ENCODE measurements around the gene TMBIM6.
A peak's percentile ranks its signal among the peaks of the same experiment; 100 is the strongest.
"Not testable (repeated sequence)": the region's sequence is repeated elsewhere in the genome, so short reads cannot be mapped to it uniquely, and the experiment has no call there.

TMBIM6 gene, protein sequence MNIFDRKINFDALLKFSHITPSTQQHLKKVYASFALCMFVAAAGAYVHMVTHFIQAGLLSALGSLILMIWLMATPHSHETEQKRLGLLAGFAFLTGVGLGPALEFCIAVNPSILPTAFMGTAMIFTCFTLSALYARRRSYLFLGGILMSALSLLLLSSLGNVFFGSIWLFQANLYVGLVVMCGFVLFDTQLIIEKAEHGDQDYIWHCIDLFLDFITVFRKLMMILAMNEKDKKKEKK

DNA sequence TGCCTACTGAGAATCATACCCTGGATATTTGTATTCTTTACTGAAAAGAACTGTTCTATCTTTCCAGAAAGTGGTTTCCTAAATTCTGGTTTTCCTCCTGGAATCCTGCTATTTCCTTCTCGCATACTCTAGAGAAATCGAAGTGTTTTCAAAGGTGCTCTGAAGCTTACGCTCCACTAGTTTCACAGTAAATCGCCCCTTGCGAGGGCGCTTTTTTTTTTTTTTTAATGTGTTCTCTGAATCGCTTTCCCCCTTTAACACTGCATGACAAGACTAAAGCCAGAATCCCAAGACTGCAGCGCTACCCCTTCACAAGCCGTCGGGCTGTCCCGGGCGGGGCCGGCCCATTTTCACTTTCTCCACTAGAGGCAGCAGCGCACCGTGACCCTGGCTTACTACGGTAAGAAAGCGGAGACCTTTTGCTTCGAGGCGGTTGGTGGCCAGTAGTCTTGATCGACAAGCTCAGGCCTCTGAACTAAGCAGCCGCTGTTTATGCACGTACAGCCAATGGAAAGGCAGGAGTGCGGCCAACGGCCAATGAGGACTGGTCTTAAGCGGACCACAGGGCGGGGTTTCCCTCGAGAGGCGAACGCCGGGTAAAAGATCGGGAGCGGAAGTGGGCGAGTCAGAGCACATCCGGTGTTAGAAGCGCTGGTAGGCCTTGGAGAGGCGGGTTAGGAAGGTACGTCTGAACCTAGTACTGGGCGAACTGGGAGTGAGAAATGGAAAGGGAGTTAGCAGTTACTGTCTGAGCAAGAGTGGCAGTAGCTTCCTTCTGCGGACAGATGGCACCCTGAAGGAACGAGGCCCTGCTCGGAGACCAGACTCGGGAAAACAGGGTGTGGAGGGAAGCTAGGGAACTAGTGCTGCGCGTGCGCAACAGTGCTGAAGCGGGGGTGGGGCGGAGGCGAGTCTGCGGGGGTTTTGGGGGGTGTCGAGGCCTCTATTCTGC lies at the start of gene TMBIM6:
Gene TMBIM6 (plus strand): TSS at position 628 of the 952 bp plus-strand sequence. CDS start 10,937 bp downstream, outside the sequence.
- peak within 1 kb of the TSS; percentile 87 for H3K4me3 ChIP-seq (ENCODE audit: low read depth, low read length)
- peak; percentile 100 for DNase-seq (ENCODE audit: low read depth)

DNA sequence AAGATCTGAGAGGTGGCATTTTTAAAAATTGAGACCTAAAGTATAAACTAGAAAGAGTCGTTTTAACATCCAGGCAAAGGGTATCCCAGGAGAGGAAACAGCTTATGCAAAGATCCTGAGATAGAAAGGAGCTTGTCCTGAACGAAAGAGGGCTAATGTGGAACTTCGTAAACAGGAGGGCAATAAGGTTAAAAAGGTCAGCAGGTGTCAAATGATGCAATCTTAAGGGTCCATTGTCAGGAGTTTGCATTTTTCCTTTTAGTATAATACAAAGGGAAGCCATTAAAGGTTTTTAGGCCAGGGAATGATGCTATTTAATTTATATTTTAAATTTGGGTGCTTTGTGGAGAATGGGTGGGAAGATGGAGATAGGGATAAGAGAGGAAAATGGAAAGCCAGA lies 48.5 kb upstream of the TMBIM6 start:
- no peak overlapping the region for H3K4me3 ChIP-seq (ENCODE audit: low read depth, low read length)
- no peak for DNase-seq (ENCODE audit: low read depth)

DNA sequence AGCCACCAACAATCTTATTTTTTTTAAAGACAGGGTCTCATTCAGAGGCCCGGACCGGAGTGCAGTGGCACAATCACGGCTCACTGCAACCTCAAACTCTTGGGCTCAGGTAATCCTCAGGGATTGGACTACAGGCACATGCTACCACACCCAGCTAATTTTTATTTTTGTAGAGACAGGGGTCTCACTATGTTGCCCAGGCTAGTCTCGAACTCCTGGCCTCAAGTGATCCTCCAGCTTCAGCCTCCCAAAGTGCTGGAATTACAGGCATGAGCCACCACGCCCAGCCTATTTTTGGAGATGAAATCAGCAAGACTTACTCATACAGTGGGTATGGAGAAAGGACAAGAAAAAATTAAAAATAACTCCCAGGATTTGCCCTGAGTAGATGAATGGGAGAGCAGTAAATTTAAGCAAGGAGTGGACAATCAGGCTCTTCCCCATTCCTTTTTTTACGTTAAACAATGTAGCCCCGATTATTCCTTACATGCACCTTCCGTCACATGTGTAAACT lies 47.4 kb upstream of the TMBIM6 start:
- no peak overlapping the region for H3K4me3 ChIP-seq (ENCODE audit: low read depth, low read length)
- DNase-seq (ENCODE audit: low read depth) = no peak

DNA sequence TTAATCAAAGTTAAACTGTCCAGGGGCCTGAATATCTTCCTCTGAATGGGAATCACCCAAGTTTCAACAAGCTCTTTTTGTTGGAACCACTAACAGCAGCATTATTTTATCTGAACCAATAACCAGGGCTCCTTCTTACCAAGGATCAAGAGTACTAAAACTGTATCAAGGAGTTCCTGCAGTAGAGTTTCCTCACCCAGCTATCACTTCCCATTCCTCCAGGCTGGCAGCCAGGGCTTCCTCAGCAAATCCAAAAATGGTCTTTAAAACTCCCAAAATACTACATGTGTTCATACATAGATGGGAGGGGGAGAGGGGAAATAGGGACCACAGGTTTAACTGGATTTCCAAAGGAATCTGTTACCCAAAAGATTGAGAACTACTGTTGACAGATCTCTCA lies 44.6 kb upstream of the TMBIM6 start:
- DNase-seq (ENCODE audit: low read depth) = no peak
- no peak overlapping the region for H3K4me3 ChIP-seq (ENCODE audit: low read depth, low read length)

DNA sequence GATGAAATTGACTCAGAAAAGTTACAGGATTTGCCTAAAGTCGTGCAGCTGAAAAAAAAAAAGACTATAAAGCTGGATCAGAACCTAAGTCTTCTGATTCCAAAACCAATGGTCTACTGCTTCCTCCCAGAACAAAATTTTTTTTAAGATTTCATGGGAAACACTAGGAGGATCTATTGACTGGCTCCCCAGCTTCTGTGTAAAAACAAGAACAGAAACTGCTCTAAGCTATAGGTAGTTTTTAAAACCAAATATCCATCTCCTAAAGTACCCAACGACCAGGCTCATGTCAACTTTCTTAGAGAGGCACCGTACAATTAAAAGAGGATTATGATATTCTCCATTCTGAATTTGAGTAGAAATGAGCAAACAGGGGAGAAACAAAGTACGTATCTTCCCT lies 43.5 kb upstream of the TMBIM6 start:
- no peak overlapping the region for H3K4me3 ChIP-seq (ENCODE audit: low read depth, low read length)
- no peak for DNase-seq (ENCODE audit: low read depth)

DNA sequence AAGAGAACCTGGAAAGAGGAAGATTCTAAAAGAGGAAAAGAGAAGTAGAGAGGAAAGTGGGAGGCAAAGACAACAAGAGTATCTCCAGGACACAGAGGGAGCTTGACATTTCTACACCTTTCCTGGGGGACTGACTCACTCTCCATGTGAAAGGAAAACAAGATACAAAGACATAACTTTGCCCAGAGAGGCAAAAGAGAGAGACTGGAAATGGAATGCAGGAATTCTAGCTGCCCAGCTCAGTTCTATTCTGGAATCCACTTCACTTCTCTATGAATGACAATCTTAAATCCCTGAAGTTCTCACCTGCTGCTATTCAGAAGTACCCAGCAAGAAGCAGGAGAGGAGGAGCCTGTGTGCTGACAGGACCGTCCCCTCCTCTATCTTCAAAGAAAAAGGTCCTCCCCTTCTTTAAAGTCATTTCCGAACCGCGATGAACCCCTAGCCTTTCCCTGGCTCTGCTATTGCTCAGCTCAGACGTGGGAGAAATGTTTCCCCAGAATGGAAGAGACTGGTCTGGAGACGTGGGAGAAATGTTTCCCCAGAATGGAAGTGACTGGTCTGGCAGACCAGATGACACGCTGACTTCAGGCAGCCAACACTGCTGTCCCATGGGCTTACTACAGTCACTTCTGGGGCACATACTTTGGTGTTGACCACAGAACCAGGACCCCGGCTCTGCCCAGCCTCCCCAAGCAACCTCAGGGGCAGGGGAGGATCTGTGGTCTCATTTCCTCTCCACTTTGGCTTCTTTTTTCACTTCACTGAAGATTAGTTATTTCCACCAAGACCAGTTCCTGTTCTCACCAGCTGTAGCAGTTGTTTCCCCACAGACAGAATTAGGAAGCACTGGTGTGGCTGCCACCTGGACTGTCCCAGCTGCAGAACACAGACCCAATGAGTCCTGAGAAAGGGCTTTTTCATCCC lies 42.5 kb upstream of the TMBIM6 start:
- H3K4me3 ChIP-seq (ENCODE audit: low read depth, low read length) = peak overlapping the region; percentile 30
- no peak for DNase-seq (ENCODE audit: low read depth)

DNA sequence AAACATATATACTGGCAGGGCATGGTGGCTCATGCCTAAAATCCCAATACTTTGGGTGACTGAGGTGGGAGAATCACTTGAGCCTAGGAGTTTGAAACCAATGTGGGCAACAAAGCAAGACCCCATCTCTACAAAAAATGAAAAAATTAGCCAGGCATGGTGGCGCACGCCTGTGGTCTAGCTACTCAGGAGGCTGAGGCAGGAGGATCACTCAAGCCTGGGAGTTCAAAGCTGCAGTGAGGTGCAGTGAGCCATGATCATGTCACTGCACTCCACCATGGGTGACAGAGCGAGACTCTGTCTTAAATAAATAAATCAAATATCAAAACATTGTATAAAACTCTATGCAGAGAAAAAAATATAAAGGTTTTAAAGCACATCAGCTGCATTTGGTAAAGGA lies 39.3 kb upstream of the TMBIM6 start:
- DNase-seq (ENCODE audit: low read depth) = no peak
- H3K4me3 ChIP-seq (ENCODE audit: low read depth, low read length) = no peak overlapping the region

DNA sequence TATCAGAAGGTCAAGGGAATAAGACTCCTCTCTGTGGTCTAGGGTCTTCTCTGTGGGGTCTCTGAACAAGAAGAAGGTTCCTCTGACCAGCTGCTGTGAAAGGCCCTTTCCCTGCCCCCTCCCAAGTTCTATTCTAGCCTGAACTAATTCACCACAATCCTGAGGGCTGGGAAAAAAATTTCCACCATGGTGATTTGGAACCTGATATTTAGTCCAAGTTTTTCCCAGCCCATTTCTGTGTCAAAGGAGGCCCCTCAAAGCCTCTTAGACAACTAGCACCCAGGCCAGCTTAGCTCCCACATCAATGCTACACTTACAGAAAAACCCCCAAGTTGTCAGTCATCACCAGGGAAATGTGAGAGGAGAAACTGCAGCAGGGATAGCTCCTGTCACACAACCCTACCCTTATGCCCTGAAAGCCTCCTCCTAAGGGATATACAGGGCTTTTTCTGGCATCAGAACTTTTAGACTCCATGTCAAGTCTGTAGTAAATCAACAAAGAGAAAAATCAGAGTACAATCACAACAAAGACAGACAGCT lies 38.6 kb upstream of the TMBIM6 start:
- no peak for DNase-seq (ENCODE audit: low read depth)
- H3K4me3 ChIP-seq (ENCODE audit: low read depth, low read length) = no peak overlapping the region

DNA sequence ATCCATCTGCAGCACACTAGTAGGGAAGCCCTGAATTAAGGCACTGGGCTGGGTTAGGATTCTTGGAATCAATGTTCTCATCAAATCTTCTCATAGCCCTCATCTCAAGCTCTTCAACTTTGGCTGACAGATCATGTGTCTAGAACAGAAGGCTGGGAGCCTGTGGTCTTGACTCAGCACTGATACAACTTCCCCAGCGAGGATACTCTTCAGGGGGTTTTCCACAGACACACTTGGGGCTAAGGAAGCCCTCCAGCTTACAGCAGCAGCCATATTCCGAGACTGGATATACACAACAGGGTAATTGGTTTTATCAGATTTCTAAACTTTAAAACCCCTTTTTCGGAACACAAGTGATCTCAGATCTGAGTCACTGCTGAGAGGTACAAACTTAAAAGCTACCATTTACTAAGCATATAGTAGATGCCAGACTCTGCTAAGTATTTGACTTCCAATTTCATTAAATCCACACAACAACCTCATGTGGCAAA lies 37.7 kb upstream of the TMBIM6 start:
- DNase-seq (ENCODE audit: low read depth) = peak; percentile 59
- H3K4me3 ChIP-seq (ENCODE audit: low read depth, low read length) = no peak overlapping the region

DNA sequence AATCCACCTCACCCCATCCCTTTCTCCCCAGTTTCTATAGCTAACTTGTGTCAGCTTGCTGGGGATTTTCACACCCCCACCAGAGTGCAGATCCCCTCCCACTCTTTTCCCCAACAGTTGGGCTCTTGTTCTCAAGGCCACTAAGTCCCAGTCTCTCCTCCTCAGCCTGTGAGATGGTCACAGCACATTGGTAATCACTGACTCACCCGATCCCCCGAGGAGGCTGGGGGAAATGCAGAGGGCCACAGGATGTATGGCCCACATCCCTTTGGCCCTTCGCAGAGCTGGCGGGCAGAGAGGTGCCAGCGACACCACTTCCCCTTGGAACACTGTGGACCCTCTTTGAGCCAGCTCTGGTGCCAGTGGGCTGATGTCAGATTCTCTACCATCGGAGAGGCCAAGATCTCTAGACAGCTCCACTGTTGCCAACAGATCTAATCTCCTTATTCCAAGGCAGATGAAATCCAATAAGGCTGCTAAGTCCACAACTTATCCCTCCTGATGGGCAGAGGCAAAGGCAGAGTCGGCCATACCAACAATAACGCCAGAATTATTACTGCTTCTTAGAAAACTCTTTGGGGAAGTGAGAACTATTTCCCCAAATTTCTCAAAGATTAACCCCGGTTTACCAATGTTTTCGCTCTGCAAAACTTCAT lies 35.8 kb upstream of the TMBIM6 start:
- peak; percentile 55 for DNase-seq (ENCODE audit: low read depth)
- peak overlapping the region; percentile 91 for H3K4me3 ChIP-seq (ENCODE audit: low read depth, low read length)

DNA sequence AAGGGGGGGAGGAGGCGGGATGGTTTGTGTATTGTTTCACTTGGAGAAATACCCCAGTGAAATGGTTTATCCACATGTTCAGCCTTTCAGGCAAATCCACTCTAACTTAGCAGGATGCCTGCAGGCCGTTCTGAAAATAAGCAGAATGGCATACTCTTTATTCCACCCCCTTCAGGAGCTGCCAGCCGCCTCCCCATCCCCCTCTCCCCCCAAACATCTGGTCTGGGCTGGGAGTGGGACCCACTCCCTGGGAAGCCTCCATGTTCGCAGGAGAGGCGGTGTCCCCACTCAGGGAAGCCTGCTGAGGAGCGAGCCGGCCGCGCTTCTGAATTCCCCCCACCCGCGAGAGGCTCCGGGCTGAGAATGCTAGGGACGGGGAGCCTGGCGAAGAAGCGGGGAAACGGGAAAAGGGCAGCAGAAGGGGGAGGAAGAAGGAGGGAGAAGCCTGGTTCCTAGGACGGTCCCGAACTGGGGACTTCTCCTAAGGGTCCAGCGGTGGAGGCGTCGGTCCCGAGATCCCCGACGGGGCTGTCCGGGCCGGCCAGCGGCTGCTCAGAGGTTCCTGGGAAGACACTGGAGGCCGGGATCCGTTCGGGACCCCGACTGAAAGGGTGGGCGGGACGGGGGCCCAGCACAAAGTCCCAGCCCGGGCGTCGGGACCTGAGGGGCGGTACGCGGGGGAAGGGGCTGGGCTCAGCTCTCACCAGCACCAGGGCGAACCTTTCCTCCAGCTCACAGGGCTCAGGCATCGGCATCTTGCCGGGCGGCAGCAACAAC lies 34.8 kb upstream of the TMBIM6 start:
- peak overlapping the region; percentile 91 for H3K4me3 ChIP-seq (ENCODE audit: low read depth, low read length)
- DNase-seq (ENCODE audit: low read depth) = no peak

DNA sequence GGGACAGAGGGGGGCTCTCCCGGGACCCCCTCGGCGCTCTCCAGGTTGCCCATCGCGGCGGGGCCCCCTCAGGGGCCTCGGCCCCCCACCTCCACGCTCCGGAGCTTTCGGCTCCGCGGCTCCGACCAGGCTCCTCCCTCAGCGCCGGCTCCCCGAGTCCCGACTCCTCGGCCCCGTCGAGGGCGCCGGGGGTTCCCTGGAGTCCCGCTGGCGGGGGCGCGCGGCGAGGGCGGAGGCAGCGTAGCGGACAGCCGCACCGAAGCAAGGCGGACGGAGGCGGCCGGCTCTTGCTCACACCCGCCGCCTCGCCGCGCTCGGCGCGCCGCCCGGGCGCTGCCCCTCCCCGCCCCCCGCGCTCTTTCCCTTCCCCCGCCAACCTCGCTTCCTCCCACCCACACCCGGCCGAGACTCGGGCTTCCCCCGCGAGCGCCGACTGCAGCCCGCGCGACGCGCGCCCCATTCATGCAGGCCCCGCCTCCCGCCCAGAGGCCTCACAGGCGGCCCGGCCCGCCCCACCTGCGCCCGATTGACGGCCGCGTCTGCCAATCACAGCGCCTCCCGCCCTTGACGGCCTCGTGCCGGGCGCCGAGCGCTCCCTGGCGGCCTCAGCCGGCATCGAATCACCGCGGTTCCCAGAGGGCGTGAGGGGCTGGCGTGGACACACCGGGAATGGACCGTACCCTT lies 34.1 kb upstream of the TMBIM6 start, which contains the start of gene FMNL3:
Gene FMNL3 (minus strand): TSS at position 278 of the 684 bp plus-strand sequence. CDS start 225 bp downstream, at position 53.
- peak within 1 kb of the TSS; percentile 91 for H3K4me3 ChIP-seq (ENCODE audit: low read depth, low read length)
- DNase-seq (ENCODE audit: low read depth) = peak; percentile 85

DNA sequence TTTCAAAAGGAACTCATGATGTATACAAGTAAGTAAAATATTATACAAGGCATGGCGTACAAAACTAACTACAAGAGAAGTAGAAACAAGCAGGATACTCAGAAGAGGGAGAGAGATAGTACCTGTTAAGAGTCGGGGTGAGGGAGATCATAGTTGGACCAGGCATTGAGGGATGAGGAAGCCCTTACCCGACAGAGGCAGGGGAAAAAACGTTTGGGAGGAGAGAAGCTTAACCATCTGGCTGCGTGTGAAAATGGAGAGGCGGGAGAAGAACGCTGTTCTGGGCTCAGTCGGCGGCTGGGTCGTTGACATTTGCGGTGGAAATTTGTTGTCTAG lies 33.6 kb upstream of the TMBIM6 start:
- peak overlapping the region; percentile 14 for H3K4me3 ChIP-seq (ENCODE audit: low read depth, low read length)
- no peak for DNase-seq (ENCODE audit: low read depth)

DNA sequence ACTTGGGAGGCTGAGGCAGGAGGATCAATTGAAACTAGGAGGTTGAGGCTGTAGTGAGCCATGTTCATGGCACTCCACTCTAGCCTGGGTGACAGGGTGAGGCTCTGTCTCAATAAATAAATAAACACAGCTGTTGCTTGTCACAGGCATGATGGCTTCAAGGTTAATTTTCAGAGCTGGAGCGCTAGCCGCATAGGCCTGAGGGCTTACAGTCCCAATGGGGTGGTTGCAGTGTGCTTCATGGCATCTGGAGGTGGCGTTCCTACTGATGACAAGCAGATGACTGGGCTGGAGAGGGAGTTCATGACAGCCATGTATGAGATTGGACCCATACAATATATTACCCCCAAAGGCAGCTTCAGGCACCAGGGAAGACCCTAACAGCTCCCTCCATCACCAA lies 32.5 kb upstream of the TMBIM6 start:
- no peak overlapping the region for H3K4me3 ChIP-seq (ENCODE audit: low read depth, low read length)
- no peak for DNase-seq (ENCODE audit: low read depth)

DNA sequence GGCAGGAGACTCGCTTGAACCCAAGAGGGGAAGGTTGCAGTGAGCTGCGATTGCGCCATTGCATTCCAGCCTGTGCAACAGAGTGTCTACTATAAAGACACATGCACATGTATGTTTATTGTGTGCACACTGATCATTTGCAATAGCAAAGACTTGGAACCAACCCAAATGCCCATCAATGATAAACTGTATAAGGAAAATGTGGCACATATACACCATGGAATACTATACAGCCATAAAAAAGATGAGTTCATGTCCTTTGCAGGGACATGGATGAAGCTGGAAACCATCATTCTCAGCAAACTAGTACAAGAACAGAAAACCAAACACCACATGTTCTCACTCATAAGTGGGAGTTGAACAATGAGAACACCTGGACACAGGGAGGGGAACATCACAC lies 27.4 kb upstream of the TMBIM6 start:
- not testable (repeated sequence) for DNase-seq (ENCODE audit: low read depth); H3K4me3 ChIP-seq (ENCODE audit: low read depth, low read length)

DNA sequence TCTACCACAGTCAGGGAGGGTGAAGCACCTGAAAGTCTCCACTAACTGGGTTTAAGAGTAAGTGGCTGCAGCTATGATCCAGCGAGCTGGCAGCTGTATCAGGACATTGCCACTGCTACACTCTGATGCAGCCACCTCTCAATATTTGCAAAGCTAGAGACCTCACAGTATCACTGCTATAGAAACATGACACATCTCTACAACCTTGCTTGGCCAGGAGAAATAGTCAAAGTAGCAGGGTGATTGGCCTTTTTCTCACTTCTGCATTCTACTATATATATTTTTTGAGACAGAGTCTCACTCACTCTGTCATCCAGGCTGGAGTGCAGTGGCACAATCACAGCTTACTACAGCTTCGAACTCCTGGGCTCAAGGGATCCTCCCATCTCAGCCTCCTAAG lies 24.8 kb upstream of the TMBIM6 start:
- DNase-seq (ENCODE audit: low read depth) = no peak
- no peak overlapping the region for H3K4me3 ChIP-seq (ENCODE audit: low read depth, low read length)

DNA sequence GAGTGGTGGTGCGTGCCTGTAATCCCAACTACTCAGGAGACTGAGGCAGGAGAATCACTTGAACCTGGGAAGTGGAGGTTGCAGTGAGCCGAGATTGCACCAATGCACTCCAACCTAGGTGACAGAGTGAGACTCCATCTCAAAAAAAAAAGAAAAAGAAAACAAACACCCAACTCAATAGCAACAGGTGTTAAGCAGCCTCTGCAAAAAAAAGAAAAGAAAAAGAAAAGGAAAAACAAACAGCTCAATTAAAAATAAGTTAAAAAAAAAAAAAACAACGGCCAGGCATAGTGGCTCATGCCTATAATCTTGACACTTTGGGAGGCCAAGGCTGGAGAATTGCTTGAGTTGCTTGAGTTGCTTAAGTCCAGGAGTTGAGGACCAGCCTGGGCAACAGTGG lies 23.6 kb upstream of the TMBIM6 start:
- not testable (repeated sequence) for DNase-seq (ENCODE audit: low read depth); H3K4me3 ChIP-seq (ENCODE audit: low read depth, low read length)

Data from skeletal muscle cell (primary cell).